DOHH2 (cell line): ENCODE measurements around the gene SMARCD1.

Source experiments
- H3F3A ChIP-seq: fragments of 200-600 bp; sonication (generic), shearing (Covaris generic); 2 replicates; pipeline ENCODE4 v1.6.0; 2016; ENCODE audit warnings: antibody characterized with exemption, mild to moderate bottlenecking; ENCODE audit not compliant: control insufficient read depth, insufficient read depth
- H3K27ac ChIP-seq: fragments of 200-600 bp; sonication (generic); 2 replicates; pipeline ENCODE4 v1.5.1; 2014; ENCODE audit warnings: low read depth, mild to moderate bottlenecking, low read length, moderate library complexity
- H3K27me3 ChIP-seq: fragments of 200-600 bp; sonication (generic); 2 replicates; pipeline ENCODE4 v1.6.1; 2014; ENCODE audit warnings: mild to moderate bottlenecking, low read length, mixed read lengths; ENCODE audit not compliant: control insufficient read depth
- H3K36me3 ChIP-seq: fragments of 200-600 bp; sonication (generic); 2 replicates; pipeline ENCODE4 v1.6.1; 2014; ENCODE audit warnings: mild to moderate bottlenecking, low read length, moderate library complexity, mixed read lengths; ENCODE audit not compliant: control insufficient read depth
- H3K4me1 ChIP-seq: fragments of 200-600 bp; sonication (generic); 2 replicates; pipeline ENCODE4 v1.6.1; 2014; ENCODE audit warnings: mild to moderate bottlenecking, low read length, mixed read lengths; ENCODE audit not compliant: control insufficient read depth
- H3K4me2 ChIP-seq: fragments of 200-600 bp; sonication (generic); 2 replicates; pipeline ENCODE4 v1.6.0; 2014; ENCODE audit warnings: mild to moderate bottlenecking, low read length, moderate library complexity
- H3K4me3 ChIP-seq: fragments of 200-600 bp; sonication (generic); 2 replicates; pipeline ENCODE4 v1.5.1; 2014; ENCODE audit warnings: mild to moderate bottlenecking, low read length, mixed read lengths
- H3K79me2 ChIP-seq: fragments of 200-600 bp; sonication (generic); 2 replicates; pipeline ENCODE4 v1.6.1; 2014; ENCODE audit warnings: mild to moderate bottlenecking, low read length, mixed read lengths; ENCODE audit not compliant: control insufficient read depth
- H3K9me2 ChIP-seq: fragments of 200-600 bp; sonication (generic); replicated peaks from 2 replicates; pipeline ENCODE4 v1.6.1; 2014; ENCODE audit warnings: mild to moderate bottlenecking, low read length, mixed read lengths; ENCODE audit not compliant: control insufficient read depth
- H3K9me3 ChIP-seq: fragments of 200-600 bp; sonication (generic); 2 replicates; pipeline ENCODE4 v1.6.1; 2014; ENCODE audit warnings: antibody characterized with exemption, low read length, mixed read lengths; ENCODE audit not compliant: control insufficient read depth, insufficient read depth
- H4K20me1 ChIP-seq: fragments of 200-600 bp; sonication (generic); 2 replicates; pipeline ENCODE4 v1.6.0; 2014; ENCODE audit warnings: low read depth, mild to moderate bottlenecking, antibody characterized with exemption, low read length, moderate library complexity; ENCODE audit not compliant: control insufficient read depth, insufficient read depth
- CTCF ChIP-seq: fragments of 200-600 bp; sonication (generic); IDR thresholded peaks from one replicate; pipeline ENCODE4 v1.5.1; 2014; ENCODE audit warnings: antibody characterized with exemption, mild to moderate bottlenecking, low read depth, low read length; ENCODE audit not compliant: poor library complexity, severe bottlenecking
- EZH2phosphoT487 ChIP-seq: fragments of 200-600 bp; sonication (generic); IDR thresholded peaks from 2 replicates; pipeline ENCODE4 v1.6.1; 2017; ENCODE audit warnings: borderline replicate concordance, mild to moderate bottlenecking, antibody characterized with exemption, low read length, moderate library complexity, mixed read lengths

SMARCD1 gene

GRCh38 chr12:50149311-50149710, 64.2 kb downstream of the SMARCD1 start:
- Histone ChIP-seq H3K27ac (no peak overlapping the region), H3K79me2 (peaks cover 17% of the 10 kb centered on the region), H3F3A (no peaks in the 10 kb centered on the region), H3K9me3 (no peaks in the 10 kb centered on the region), H3K4me1 (no peaks in the 10 kb centered on the region), H3K9me2 (no peaks in the 10 kb centered on the region), H3K4me3 (no peak overlapping the region), H4K20me1 (no peaks in the 10 kb centered on the region), H3K36me3 (no peaks in the 10 kb centered on the region), H3K27me3 (no peaks in the 10 kb centered on the region), H3K4me2 (no peak overlapping the region)
- no peak for TF ChIP-seq CTCF
- no peak for TF ChIP-seq EZH2phosphoT487
